NB4 (cell line): ENCODE measurements around the gene RDH16.
"Not testable (repeated sequence)": the region's sequence is repeated elsewhere in the genome, so short reads cannot be mapped to it uniquely, and the experiment has no call there.

ENCODE experiments used
- MAX ChIP-seq: IDR thresholded peaks from 2 replicates; pipeline ENCODE4 v1.6.1; 2011; ENCODE audit warnings: low read depth, low read length
- MYC ChIP-seq: IDR thresholded peaks from 2 replicates; pipeline ENCODE4 v1.6.1; 2011; ENCODE audit warnings: low read depth, low read length
- POLR2A ChIP-seq: IDR thresholded peaks from 2 replicates; pipeline ENCODE4 v1.6.1; 2011; ENCODE audit warnings: mild to moderate bottlenecking; ENCODE audit not compliant: insufficient read length; ENCODE audit errors: extremely low read depth
- TF ChIP-seq, protein P1 (sequence below): IDR thresholded peaks from one replicate; pipeline ENCODE4 v1.5.1; 2012; ENCODE audit warnings: low read depth, low read length

- TF ChIP-seq, protein P1, sequence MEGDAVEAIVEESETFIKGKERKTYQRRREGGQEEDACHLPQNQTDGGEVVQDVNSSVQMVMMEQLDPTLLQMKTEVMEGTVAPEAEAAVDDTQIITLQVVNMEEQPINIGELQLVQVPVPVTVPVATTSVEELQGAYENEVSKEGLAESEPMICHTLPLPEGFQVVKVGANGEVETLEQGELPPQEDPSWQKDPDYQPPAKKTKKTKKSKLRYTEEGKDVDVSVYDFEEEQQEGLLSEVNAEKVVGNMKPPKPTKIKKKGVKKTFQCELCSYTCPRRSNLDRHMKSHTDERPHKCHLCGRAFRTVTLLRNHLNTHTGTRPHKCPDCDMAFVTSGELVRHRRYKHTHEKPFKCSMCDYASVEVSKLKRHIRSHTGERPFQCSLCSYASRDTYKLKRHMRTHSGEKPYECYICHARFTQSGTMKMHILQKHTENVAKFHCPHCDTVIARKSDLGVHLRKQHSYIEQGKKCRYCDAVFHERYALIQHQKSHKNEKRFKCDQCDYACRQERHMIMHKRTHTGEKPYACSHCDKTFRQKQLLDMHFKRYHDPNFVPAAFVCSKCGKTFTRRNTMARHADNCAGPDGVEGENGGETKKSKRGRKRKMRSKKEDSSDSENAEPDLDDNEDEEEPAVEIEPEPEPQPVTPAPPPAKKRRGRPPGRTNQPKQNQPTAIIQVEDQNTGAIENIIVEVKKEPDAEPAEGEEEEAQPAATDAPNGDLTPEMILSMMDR: not testable (repeated sequence)
- not testable (repeated sequence) for TF ChIP-seq POLR2A, MAX, MYC
Measured at GRCh38 chr12:56963557-56963956, 6.1 kb upstream of the RDH16 start.
